ENCODE data around the gene CPD.

DNA sequence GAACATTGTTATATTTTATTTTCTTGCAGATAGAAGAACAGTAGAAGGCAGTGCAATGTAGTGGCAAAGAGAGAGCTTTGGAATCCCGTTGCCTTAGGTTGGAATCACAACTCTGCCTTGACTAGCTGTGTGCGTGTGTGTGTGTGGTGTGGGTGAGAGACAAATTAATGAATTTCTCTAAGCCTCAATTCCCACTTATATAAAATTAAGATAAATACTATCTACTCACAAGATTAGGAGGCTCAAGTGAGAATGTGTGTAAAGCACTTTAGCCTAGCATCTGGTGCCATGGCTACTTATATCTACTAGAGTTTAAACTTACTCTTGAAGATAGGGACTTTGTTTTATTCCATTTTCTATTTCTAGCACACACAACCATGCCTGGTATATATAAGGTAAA lies 12.8 kb downstream of the CPD start:
- no peak for TF ChIP-seq EZH2phosphoT487 (IDR thresholded peaks at IDR 0.05; ENCODE audit: insufficient read depth, low read depth)
- no peak for TF ChIP-seq EZH2 (IDR thresholded peaks at IDR 0.05; ENCODE audit: insufficient read depth, poor library complexity, severe bottlenecking)
